Measurements from ENCODE around the gene NUP155. TPM values are rescaled to one million over a fixed set of nuclear protein-coding genes. Genes with fewer than 3 reads are reported as not detected.
"Not testable (repeated sequence)": the region's sequence is repeated elsewhere in the genome, so short reads cannot be mapped to it uniquely, and the experiment has no call there.

Gene NUP155
- total RNA-seq (10 to 100 TPM; 12.6 to 13.8 (median 13.4) TPM), polyA plus RNA-seq (3.6 TPM)
- long read RNA-seq, donor 1, full-length matches to known transcripts = 6 of 12 reads
- long read RNA-seq, donor 1, partial matches to known transcripts = 1 of 12 reads
- long read RNA-seq, donor 1, other reads (novel, unspliced or antisense) = 5 of 12 reads
- long read RNA-seq, donor 2, full-length matches to known transcripts = 7 of 7 reads
- long read RNA-seq, donor 2, partial matches to known transcripts = 0 of 7 reads
- long read RNA-seq, donor 2, other reads (novel, unspliced or antisense) = 0 of 7 reads
- long read RNA-seq, donor 3, full-length matches to known transcripts = 32 of 41 reads
- long read RNA-seq, donor 3, partial matches to known transcripts = 3 of 41 reads
- long read RNA-seq, donor 3, other reads (novel, unspliced or antisense) = 6 of 41 reads
- long read RNA-seq, donor 4, full-length matches to known transcripts = 6 of 8 reads
- long read RNA-seq, donor 4, partial matches to known transcripts = 0 of 8 reads
- long read RNA-seq, donor 4, other reads (novel, unspliced or antisense) = 2 of 8 reads

DNA sequence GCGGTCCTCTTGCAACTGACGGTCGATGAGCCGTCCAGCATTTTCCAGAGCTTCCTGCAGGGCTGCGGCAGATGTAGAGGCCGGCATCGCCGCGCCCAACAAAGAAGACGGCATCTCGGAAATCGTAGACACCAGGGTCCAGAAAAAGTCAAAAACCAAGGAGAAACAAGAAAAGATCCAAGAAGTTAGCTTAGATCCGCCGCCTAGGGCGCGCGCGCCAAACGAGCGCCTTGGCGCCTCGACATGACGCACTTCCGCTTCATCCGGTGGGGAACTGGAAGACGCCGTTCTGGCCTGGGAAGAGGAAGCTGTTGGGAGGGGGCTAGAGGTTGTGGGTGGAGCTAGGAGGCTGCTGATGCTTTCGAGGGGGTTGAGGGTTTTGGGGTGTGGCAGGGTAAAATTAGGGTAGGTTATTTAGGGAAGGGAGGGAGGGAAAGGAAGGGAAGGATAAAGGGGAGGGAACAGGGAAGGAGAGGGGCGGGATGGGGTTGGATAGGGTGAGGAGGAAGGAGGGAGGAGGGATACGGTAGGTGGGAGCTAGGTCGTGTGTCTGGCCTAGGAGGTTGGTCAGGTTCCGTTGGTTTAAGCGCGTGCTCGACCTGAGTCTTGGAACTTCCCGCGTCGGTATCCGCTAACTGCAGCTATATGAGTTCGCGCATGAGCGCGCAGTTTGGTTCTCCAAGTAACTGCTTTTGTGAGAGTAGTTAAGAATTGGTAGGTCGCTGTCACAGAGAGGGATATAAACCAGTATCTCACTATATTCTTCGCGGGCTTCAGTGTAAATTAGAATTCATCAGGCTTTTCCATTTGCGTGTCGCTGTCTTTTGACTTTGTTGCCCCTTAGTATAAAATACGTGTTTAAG is at the start of gene NUP155:
Gene NUP155, minus strand, starts transcription at position 243 of the 863 bp plus-strand sequence. Its CDS starts 129 bp downstream, at position 114.
- ATAC-seq = peak; percentile 99
- Histone ChIP-seq H3K4me3 (ENCODE audit: low read length) (peak within 1 kb of the TSS; percentile 91), H3K27me3 (ENCODE audit: control insufficient read depth, insufficient read depth) (no peaks in the 10 kb centered on the region), H3K27ac (ENCODE audit: low read length) (peak within 1 kb of the TSS; percentile 93), H3K9me3 (ENCODE audit: control insufficient read depth, low read length) (peaks cover 1% of the 10 kb centered on the region), H3K4me1 (ENCODE audit: control insufficient read depth, insufficient read depth, low read length) (peaks cover 7% of the 10 kb centered on the region)
- WGBS = 1% methylated on average over 49 of the region's 49 CpGs
- DNase-seq = peak; percentile 92 to 96 (median 96)
- intact Hi-C loops (cut with DNase I) = no loop called here

DNA sequence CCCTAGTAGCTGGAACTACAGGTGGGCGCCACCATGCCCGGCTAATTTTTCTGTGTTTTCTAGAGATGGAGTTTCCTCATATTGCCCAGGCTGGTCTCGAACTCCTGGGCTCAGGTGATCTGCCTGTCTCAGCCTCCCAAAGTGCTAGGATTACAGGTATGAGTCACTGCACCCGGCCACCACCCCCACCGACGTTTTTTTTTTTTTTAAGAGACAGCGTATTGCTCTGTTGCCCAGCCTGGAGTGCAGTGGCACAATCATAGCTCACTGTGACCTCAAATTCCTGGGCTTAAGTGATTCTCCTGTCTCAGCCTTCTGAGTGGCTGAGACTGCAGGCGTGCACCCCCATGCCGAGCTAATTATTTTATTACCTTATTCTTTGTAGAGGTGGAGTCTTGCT is 46.4 kb upstream of the NUP155 start:
- no peak for ATAC-seq
- Histone ChIP-seq H3K4me1 (ENCODE audit: control insufficient read depth, insufficient read depth, low read length) (no peaks in the 10 kb centered on the region), H3K27me3 (ENCODE audit: control insufficient read depth, insufficient read depth) (no peaks in the 10 kb centered on the region), H3K4me3 (ENCODE audit: low read length) (no peak overlapping the region), H3K27ac (ENCODE audit: low read length) (no peak overlapping the region), H3K9me3 (ENCODE audit: control insufficient read depth, low read length) (peaks cover 4% of the 10 kb centered on the region)
- intact Hi-C loops (cut with DNase I) = loop anchor here in 1 of 4 donors (10.0 kb wide), 1 partner anchor 777 kb away; no protein-coding TSS in a partner anchor
- 93% methylated on average over 9 of the region's 9 CpGs for WGBS
- DNase-seq = no peak

DNA sequence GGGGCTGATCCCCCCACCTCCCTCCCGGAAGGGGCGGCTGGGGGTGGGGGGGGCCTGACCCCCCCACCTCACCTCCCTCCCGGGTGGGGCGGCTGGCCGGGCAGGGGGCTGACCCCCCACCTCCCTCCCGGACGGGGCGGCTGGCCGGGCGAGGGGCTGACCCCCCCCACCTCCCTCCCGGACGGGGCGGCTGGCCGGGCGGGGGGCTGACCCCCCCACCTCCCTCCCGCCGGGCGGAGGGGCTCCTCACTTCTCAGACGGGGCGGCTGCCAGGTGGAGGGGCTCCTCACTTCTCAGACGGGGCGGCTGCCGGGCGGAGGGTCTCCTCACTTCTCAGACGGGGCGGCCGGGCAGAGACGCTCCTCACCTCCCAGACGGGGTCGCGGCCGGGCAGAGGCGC is 44.5 kb upstream of the NUP155 start:
- H3K27ac ChIP-seq (ENCODE audit: low read length); ATAC-seq; DNase-seq; H3K9me3 ChIP-seq (ENCODE audit: control insufficient read depth, low read length); H3K27me3 ChIP-seq (ENCODE audit: control insufficient read depth, insufficient read depth); H3K4me1 ChIP-seq (ENCODE audit: control insufficient read depth, insufficient read depth, low read length); H3K4me3 ChIP-seq (ENCODE audit: low read length): not testable (repeated sequence)
- WGBS = 95% methylated on average over 16 of the region's 33 CpGs
- intact Hi-C loops (cut with DNase I) = loop anchor here in 1 of 4 donors (10.0 kb wide), 1 partner anchor 779 kb away; no protein-coding TSS in a partner anchor

DNA sequence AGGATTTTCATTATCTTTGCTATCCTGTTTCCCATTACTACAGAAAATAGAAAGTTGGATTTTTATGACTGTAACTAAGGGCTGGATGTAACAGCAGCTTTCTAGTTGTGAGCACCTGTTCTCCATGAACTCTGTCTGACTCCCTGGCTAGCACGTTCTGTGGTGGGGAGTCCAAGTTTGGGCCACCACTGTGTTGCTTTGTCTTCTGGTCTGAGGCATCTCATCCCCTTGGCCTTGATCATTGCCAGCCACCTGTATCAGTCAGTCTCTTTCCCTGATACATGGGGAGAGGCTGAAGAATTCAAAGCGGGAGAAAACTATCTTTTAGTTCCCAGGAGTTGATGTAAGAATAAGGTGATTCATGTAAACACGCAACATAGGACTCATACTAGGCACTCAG is 41.6 kb upstream of the NUP155 start:
- intact Hi-C loops (cut with DNase I) = loop anchor here in 2 of 4 donors (5.0 to 10.0 kb wide), 2 partner anchors 425 to 782 kb away; no protein-coding TSS in a partner anchor
- peaks cover 2% of the 10 kb centered on the region for H3K9me3 ChIP-seq (ENCODE audit: control insufficient read depth, low read length)
- H3K4me1 ChIP-seq (ENCODE audit: control insufficient read depth, insufficient read depth, low read length) = no peaks in the 10 kb centered on the region
- 93% methylated on average over 3 of the region's 3 CpGs for WGBS
- H3K27me3 ChIP-seq (ENCODE audit: control insufficient read depth, insufficient read depth) = no peaks in the 10 kb centered on the region
- no peak overlapping the region for H3K27ac ChIP-seq (ENCODE audit: low read length)
- DNase-seq (no peak), ATAC-seq (no peak)
- H3K4me3 ChIP-seq (ENCODE audit: low read length) = no peak overlapping the region

DNA sequence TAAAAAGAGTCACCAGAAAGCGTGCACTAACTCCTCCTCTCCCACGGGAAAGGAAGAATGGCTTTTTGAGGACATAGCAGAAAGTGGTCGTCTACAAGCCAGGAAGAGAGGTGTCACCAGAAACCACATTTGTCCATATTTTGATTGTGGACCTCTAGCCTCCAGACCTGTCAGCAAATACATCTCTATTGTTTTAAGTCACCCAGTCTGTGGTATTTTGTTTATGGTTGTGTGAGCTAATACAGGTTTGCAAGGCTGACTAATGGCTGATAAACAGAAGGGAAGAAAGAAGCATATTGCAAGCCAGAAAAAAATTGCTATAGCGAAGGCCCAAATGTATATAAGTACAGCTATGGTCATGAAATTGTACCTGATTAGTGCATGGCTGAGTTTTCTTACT is 29.6 kb upstream of the NUP155 start:
- intact Hi-C loops (cut with DNase I) = no loop called here

DNA sequence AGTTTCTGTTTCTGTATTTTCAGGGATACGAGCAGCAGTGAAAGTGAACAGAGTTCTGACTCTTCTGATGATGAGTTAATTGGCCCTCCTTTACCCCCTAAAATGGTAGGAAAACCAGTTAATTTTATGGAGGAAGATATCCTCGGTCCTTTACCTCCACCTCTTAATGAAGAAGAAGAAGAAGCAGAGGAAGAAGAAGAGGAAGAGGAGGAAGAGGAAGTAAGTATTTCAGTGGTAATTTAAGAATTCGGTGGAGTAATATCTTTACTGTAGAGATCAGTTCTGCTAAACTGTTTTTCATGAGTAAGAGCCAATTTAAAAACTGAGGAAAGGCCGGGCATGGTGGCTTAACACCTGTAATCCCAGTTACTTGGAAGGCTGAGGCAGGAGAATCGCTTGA is 25.4 kb upstream of the NUP155 start:
- no peaks in the 10 kb centered on the region for H3K27me3 ChIP-seq (ENCODE audit: control insufficient read depth, insufficient read depth)
- no peaks in the 10 kb centered on the region for H3K9me3 ChIP-seq (ENCODE audit: control insufficient read depth, low read length)
- DNase-seq (no peak), ATAC-seq (no peak)
- no peak overlapping the region for H3K4me3 ChIP-seq (ENCODE audit: low read length)
- no peaks in the 10 kb centered on the region for H3K4me1 ChIP-seq (ENCODE audit: control insufficient read depth, insufficient read depth, low read length)
- 86% methylated on average over 5 of the region's 5 CpGs for WGBS
- intact Hi-C loops (cut with DNase I) = no loop called here
- H3K27ac ChIP-seq (ENCODE audit: low read length) = no peak overlapping the region

More for the DNA sequence above, 29.6 kb upstream of the NUP155 start:
- 85% methylated on average over 4 of the region's 4 CpGs for WGBS
- no peak for DNase-seq
- no peaks in the 10 kb centered on the region for H3K4me1 ChIP-seq (ENCODE audit: control insufficient read depth, insufficient read depth, low read length)
- no peak overlapping the region for H3K4me3 ChIP-seq (ENCODE audit: low read length)
- no peak for ATAC-seq
- no peaks in the 10 kb centered on the region for H3K27me3 ChIP-seq (ENCODE audit: control insufficient read depth, insufficient read depth)
- no peaks in the 10 kb centered on the region for H3K9me3 ChIP-seq (ENCODE audit: control insufficient read depth, low read length)
- H3K27ac ChIP-seq (ENCODE audit: low read length) = no peak overlapping the region

DNA sequence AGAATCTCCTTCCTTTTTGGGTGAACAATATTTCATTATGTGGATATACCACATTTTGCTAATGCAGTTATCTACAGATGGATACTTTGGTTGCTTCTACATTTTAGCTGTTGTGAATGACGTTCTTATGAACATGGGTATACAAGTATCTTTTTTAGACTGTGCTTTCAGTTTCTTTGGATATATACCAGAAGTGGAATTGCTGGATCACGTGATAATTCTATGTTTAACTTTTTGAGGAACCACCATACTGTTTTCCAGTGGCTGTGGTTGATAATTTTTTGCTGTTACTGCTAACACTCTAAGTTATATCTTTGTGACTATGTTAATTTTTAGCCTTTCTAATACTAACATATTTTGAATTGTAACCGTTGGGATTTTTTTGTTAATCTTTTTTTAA is 20.7 kb upstream of the NUP155 start:
- Histone ChIP-seq H3K4me3 (ENCODE audit: low read length) (no peak overlapping the region), H3K27me3 (ENCODE audit: control insufficient read depth, insufficient read depth) (no peaks in the 10 kb centered on the region), H3K27ac (ENCODE audit: low read length) (no peak overlapping the region), H3K4me1 (ENCODE audit: control insufficient read depth, insufficient read depth, low read length) (no peaks in the 10 kb centered on the region), H3K9me3 (ENCODE audit: control insufficient read depth, low read length) (no peaks in the 10 kb centered on the region)
- no peak for ATAC-seq
- 81% methylated on average over 3 of the region's 3 CpGs for WGBS
- no peak for DNase-seq
- intact Hi-C loops (cut with DNase I) = no loop called here

DNA sequence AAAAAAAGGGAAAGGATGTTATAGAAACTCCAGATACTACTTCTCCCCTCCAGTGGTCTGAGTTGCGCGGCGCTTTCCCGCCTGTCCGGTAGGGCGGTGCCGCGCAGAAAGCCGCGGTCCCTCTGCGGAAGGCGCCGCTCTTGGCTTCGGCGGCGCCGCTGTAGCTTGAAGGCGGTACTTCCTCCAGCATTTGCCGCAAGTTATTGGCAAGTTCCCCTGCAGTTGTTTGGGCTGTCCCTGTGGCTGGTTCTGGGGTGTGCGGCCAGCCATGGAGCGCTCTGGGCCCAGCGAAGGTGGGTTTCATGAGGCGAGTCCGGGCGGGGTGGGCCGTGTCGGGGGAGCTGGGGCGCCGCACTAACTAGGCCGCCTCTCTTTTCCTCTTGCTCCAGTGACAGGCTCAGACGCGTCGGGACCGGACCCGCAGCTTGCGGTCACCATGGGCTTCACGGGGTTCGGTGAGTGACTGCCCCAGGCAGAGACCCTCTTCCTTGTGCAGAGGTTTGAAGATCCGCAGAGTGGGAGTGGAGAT is 8.3 kb upstream of the NUP155 start, which contains the start of gene WDR70:
Gene WDR70, plus strand, starts transcription at position 219 of the 529 bp plus-strand sequence. Its CDS starts 50 bp downstream, at position 269.
- intact Hi-C loops (cut with DNase I); H3K27me3 ChIP-seq (ENCODE audit: control insufficient read depth, insufficient read depth); H3K9me3 ChIP-seq (ENCODE audit: control insufficient read depth, low read length); H3K4me1 ChIP-seq (ENCODE audit: control insufficient read depth, insufficient read depth, low read length): not testable (repeated sequence)
- DNase-seq (peak; percentile 88 to 96 (median 94)), ATAC-seq (peak; percentile 99)
- WGBS = under 1% methylated on average over 39 of the region's 39 CpGs
- H3K27ac ChIP-seq (ENCODE audit: low read length) = peak within 1 kb of the TSS; percentile 0
- peak within 1 kb of the TSS; percentile 91 for H3K4me3 ChIP-seq (ENCODE audit: low read length)

DNA sequence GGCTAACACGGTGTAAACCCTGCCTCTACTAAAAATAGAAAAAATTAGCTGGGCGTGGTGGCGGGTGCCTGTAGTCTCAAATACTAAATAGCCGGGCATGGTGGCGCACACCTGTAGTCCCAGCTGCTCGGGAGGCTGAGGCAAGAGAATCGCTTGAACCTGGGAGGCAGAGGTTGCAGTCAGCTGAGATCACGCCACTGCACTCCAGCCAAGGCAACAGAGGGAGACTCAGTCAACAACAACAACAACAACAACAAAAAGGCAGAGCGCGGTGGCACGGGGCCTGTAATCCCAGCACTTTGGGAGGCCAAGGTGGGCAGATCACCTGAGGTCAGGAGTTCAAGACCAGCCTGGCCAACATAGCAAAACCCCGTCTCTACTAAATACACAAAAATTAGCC is 7.2 kb upstream of the NUP155 start:
- DNase-seq; intact Hi-C loops (cut with DNase I); H3K9me3 ChIP-seq (ENCODE audit: control insufficient read depth, low read length); H3K27me3 ChIP-seq (ENCODE audit: control insufficient read depth, insufficient read depth); H3K4me3 ChIP-seq (ENCODE audit: low read length); H3K4me1 ChIP-seq (ENCODE audit: control insufficient read depth, insufficient read depth, low read length); H3K27ac ChIP-seq (ENCODE audit: low read length); ATAC-seq: not testable (repeated sequence)
- WGBS = 93% methylated on average over 12 of the region's 12 CpGs

DNA sequence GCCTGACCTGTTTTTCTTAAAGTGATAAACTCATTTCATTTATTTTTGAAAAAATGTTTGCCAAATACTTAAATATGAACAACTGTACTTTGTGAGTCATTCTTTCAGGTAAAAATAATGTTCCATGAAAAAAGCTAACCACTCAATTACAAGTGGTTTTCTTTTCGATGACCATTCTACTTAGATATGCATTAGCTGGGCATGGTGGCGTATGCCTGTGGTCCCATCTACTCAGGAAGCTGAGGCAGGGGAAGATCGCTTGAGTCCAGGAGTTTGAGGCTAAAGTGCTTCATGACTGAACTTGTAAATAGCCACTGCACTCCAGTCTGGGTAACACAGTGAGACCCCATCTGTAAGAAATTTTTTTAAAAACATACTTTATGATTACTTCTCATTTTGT is 4.2 kb upstream of the NUP155 start:
- no peaks in the 10 kb centered on the region for H3K27me3 ChIP-seq (ENCODE audit: control insufficient read depth, insufficient read depth)
- no peak overlapping the region for H3K4me3 ChIP-seq (ENCODE audit: low read length)
- no peak overlapping the region for H3K27ac ChIP-seq (ENCODE audit: low read length)
- H3K9me3 ChIP-seq (ENCODE audit: control insufficient read depth, low read length) = peaks cover 1% of the 10 kb centered on the region
- DNase-seq = no peak
- intact Hi-C loops (cut with DNase I) = no loop called here
- H3K4me1 ChIP-seq (ENCODE audit: control insufficient read depth, insufficient read depth, low read length) = peaks cover under 1% of the 10 kb centered on the region
- ATAC-seq = no peak
- WGBS = 83% methylated on average over 3 of the region's 3 CpGs

All from right cardiac atrium (tissue), 5 donors.